Measurements from ENCODE around the gene NINJ2. TPM values are rescaled to one million over a fixed set of nuclear protein-coding genes. Genes with fewer than 3 reads are reported as not detected.

The NINJ2 gene
- total and polyA plus RNA-seq, 4 donors = 5.8 to 28.4 (median 14.3) TPM

DNA sequence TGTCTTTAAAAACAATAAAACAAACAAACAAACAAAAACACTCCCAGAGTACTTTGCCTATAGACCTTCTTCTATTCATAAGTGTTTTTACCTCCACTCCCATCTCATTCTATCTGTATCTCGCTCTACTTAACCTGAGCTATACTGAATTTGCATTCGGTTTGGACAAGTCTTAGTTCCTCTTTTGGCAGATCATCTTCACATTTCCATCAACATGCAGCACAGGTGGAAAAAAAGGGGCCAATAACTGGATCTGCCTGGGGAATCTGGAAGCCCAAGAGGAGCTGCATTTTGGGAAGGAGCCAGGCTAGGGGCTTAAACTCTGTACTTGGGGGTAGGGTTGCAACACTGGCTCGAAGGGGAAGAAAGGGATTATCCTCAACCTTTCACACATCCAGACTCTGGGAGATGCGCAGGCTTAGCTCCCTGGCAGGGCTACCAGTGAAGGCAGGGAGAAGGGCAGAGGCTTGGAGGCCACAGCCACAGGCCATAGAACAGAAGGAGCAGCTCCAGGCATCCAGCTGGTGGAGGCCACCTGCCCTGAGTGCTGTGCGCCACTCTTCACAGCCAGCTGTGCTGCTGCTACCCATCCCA is 4.1 kb downstream of the NINJ2 start:
- H3K9ac ChIP-seq (ENCODE audit: insufficient read depth in 1 of 2, low read length in 2 of 2) = no peak overlapping the region
- H3K4me3 ChIP-seq = no peak overlapping the region
- TF ChIP-seq, protein P1, sequence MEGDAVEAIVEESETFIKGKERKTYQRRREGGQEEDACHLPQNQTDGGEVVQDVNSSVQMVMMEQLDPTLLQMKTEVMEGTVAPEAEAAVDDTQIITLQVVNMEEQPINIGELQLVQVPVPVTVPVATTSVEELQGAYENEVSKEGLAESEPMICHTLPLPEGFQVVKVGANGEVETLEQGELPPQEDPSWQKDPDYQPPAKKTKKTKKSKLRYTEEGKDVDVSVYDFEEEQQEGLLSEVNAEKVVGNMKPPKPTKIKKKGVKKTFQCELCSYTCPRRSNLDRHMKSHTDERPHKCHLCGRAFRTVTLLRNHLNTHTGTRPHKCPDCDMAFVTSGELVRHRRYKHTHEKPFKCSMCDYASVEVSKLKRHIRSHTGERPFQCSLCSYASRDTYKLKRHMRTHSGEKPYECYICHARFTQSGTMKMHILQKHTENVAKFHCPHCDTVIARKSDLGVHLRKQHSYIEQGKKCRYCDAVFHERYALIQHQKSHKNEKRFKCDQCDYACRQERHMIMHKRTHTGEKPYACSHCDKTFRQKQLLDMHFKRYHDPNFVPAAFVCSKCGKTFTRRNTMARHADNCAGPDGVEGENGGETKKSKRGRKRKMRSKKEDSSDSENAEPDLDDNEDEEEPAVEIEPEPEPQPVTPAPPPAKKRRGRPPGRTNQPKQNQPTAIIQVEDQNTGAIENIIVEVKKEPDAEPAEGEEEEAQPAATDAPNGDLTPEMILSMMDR (IDR thresholded peaks at IDR 0.05; ENCODE audit: control extremely low read depth, extremely low read depth) = no peak
- H3K27ac ChIP-seq (ENCODE audit: low read depth in 1 of 2, low read length in 1 of 2) = no peak overlapping the region
- 71 to 85% methylated on average over 5 of the region's 5 CpGs for WGBS, 2 donors
- ATAC-seq (ENCODE audit: insufficient read depth, low FRiP score) (no peak), DNase-seq (no peak)
- H3K27me3 ChIP-seq (ENCODE audit: control insufficient read depth in 3 of 3, insufficient read depth in 3 of 3, low read length in 2 of 3) = no peaks in the 10 kb centered on the region
- no peaks in the 10 kb centered on the region for H3K9me3 ChIP-seq (ENCODE audit: control insufficient read depth in 4 of 4, insufficient read depth in 3 of 4, low read length in 3 of 4)
- H3K4me1 ChIP-seq (ENCODE audit: control insufficient read depth in 5 of 5, insufficient read depth in 5 of 5, low read length in 5 of 5) = peaks cover 0 to 9% (median 7%) of the 10 kb centered on the region in 5 donors
- H3K36me3 ChIP-seq (ENCODE audit: control insufficient read depth in 4 of 4, insufficient read depth in 4 of 4, low read length in 4 of 4) = no peaks in the 10 kb centered on the region

DNA sequence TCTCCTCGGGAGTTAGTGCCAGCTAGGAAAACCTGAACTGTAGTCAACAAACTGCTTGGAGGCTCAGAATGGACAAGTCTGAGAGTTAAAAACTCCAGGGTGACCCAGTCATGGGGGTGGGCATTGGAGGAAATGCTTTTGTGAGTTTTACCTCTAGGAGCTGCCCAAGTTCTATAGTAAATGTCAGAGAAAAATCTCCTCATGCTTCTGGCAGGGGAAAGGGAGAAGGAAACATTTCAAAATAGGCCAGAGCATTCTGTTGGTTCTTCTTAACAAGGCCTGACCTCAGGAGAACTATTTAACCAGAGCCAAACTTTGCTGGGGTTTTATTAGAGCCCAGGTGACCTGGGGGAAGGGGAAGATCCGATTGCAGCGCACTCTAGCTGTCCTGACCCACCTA is 12.3 kb downstream of the NINJ2 start:
- H3K4me1 ChIP-seq (ENCODE audit: control insufficient read depth in 5 of 5, insufficient read depth in 5 of 5, low read length in 5 of 5) = peaks cover 2 to 6% (median 3%) of the 10 kb centered on the region in 5 donors
- no peak overlapping the region for H3K9ac ChIP-seq (ENCODE audit: insufficient read depth in 1 of 2, low read length in 2 of 2)
- no peak for DNase-seq
- H3K36me3 ChIP-seq (ENCODE audit: control insufficient read depth in 4 of 4, insufficient read depth in 4 of 4, low read length in 4 of 4) = no peaks in the 10 kb centered on the region
- 70 to 74% methylated on average over 3 of the region's 3 CpGs for WGBS, 2 donors
- H3K27ac ChIP-seq (ENCODE audit: low read depth in 1 of 2, low read length in 1 of 2) = peak overlapping the region in 1 of 2 donors; percentile 47
- ATAC-seq (ENCODE audit: insufficient read depth, low FRiP score) = no peak
- TF ChIP-seq, protein P1 (IDR thresholded peaks at IDR 0.05; ENCODE audit: control extremely low read depth, extremely low read depth) = no peak
- no peaks in the 10 kb centered on the region for H3K9me3 ChIP-seq (ENCODE audit: control insufficient read depth in 4 of 4, insufficient read depth in 3 of 4, low read length in 3 of 4)
- H3K4me3 ChIP-seq = no peak overlapping the region
- no peaks in the 10 kb centered on the region for H3K27me3 ChIP-seq (ENCODE audit: control insufficient read depth in 3 of 3, insufficient read depth in 3 of 3, low read length in 2 of 3)

DNA sequence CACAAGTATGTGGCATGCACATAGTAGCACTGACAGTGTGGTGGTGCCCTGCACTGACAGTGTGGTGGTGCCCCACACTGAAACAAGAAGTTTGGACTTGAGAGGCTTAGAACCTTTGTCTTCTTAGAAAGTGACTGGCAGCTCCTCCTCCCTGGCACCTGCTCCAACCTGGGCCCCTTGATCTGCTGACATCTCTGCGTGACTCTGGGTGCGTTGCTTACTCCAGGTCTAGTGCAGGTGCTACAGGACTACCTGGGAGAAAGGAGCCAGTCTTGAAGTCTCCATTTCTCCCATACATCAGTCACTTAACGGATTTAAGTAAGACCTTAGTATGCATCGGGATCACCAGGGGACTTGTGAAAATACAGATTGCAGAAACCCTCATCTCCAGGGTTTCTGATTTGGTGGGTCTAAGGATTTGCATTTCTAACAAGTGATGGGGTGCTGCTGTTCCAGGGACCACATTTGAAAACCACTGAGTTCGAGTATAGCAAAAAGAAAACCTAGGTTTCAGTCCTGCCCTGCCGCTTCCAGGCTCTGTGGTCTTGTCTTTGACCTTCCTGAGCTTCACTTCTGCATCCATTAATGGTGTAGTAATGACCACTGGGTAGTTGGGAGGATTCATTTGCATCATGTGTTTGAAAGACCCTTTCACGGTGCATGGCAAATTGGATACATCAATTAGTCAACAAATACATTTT is 15.7 kb downstream of the NINJ2 start:
- no peaks in the 10 kb centered on the region for H3K9me3 ChIP-seq (ENCODE audit: control insufficient read depth in 4 of 4, insufficient read depth in 3 of 4, low read length in 3 of 4)
- no peaks in the 10 kb centered on the region for H3K27me3 ChIP-seq (ENCODE audit: control insufficient read depth in 3 of 3, insufficient read depth in 3 of 3, low read length in 2 of 3)
- no peak overlapping the region for H3K4me3 ChIP-seq
- TF ChIP-seq, protein P1 (IDR thresholded peaks at IDR 0.05; ENCODE audit: control extremely low read depth, extremely low read depth) = no peak
- H3K4me1 ChIP-seq (ENCODE audit: control insufficient read depth in 5 of 5, insufficient read depth in 5 of 5, low read length in 5 of 5) = peaks cover 10 to 27% (median 14%) of the 10 kb centered on the region in 5 donors
- ATAC-seq (ENCODE audit: insufficient read depth, low FRiP score) = no peak
- no peak overlapping the region for H3K9ac ChIP-seq (ENCODE audit: insufficient read depth in 1 of 2, low read length in 2 of 2)
- no peaks in the 10 kb centered on the region for H3K36me3 ChIP-seq (ENCODE audit: control insufficient read depth in 4 of 4, insufficient read depth in 4 of 4, low read length in 4 of 4)
- DNase-seq = no peak
- peak overlapping the region in 1 of 2 donors; percentile 77 for H3K27ac ChIP-seq (ENCODE audit: low read depth in 1 of 2, low read length in 1 of 2)
- 77 to 79% methylated on average over 7 of the region's 7 CpGs for WGBS, 2 donors

Data from lung (tissue), 12 donors.